GM11168 (cell line): ENCODE data around the gene DNAJC9.

ENCODE experiments used
- in situ Hi-C: fragments of 300-500 bp; cut with MboI; formaldehyde crosslinking; loops from one replicate; pipeline ENCODE4 v1.12.0; 2022; ENCODE audit warnings: low sequenced_read_pairs; ENCODE audit not compliant: unreplicated experiment

DNAJC9 gene

DNA sequence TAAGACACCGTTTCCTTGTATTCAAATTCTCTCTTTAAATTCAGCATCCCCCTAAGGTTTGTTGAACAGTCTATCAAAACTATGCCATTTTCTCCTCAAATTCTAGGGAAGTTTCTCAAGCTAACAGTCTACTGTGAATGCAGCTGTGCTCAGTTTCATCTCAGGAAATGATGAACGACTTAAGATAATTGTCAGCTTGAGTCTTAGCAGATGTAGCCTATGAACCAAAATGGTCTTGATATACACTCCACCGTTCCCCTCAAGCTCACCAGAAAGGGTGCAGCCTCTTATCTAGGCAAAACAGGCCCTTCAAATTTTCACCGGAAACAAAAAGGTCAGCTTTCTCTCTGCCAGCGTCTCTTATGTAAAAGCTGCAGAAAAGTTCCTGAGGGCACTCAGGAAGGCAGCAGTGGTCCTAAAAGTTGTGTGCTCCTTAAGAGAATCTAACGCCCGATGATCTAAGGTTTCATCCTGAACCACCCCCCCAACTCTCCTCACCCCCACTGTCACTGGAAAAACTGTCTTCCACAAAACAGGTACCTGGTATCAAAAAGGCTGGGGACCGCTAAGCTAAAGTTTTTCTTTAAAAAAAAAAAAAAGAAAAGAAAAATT, 2.1 kb downstream of the DNAJC9 start:
- in situ Hi-C loops, result no loop called here

DNA sequence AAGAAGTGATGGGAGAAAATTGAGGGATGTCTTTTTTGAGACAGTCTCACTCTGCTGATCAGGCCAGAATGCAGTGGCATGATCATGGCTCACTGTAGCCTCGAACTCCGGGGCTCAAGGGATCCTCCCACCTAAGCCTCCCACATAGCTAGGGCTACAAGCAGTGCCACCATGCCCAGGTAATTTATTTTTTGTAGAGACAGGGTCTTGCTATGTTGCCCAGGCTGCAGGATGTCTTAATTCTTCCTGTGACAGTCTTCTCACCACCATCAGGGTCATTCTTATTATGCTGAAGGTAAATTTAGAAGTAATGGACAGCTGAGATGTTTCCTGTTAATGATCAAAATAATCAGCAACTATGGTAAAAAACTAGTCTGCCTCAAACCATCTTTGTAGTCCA, 7.1 kb downstream of the DNAJC9 start:
- in situ Hi-C loops, result no loop called here

DNA sequence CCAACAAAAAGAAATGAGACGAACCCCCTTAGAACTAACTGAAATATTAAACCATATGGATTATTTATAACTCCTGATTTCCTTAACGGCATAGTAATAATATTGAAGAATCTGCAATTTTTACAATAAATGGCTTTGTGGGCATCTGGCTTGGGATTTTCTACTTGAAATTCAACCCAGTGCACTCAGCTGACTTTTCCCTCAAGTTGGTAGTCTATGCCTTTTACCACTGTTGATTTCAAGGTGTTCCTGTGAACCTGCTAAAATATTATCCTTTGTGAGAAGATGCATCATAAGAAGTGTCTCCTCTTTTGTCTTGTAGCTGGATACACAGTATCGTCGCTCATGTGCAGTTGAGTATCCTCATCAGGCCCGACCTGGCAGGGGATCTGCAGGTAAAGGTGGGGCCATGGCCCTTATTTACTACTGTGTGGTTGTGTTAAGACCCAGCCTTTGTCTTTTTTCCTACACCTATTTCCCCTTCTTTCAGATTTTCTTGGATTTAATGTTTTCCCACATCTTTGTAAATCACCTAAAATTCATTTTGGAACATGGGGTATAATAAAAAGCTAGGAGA, 8.0 kb downstream of the DNAJC9 start:
- in situ Hi-C loops, result no loop called here

DNA sequence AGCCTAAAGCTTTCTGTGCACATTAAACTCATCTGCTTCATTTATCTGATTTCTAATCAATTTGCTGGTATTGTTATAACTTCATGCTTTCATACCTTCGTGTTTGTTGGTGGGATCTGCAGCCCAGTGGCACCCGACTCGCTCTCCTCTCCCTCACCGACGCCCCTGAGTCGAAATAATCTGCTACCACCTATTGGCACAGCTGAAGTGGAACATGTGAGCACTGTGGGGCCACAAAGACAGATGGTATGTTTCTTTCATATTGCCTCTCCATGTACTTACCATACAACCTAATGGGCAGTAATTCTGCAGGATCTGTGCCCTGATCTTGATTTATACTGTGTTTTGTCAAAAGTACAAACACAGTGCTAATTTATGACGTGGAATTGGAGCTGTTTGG, 12.4 kb downstream of the DNAJC9 start:
- in situ Hi-C loops, result no loop called here

DNA sequence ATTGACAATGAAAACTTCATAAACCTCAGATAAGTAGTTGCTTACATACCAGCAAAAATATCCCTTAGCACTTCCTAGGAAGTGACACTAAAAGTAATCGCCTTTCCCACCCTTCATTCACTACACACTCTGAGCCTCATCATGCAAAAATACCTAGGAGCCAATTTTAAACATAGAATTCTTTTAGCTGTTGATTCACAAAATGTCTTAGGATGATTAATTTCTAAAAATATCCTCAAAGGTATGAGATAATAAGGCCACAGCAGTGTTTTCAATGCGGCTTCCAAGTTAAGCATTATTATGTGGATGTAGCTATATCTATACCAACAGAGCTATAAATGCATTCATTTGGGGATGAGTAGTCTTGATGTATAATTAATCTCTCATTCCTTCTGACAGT, 13.2 kb downstream of the DNAJC9 start:
- in situ Hi-C loops, result no loop called here

DNA sequence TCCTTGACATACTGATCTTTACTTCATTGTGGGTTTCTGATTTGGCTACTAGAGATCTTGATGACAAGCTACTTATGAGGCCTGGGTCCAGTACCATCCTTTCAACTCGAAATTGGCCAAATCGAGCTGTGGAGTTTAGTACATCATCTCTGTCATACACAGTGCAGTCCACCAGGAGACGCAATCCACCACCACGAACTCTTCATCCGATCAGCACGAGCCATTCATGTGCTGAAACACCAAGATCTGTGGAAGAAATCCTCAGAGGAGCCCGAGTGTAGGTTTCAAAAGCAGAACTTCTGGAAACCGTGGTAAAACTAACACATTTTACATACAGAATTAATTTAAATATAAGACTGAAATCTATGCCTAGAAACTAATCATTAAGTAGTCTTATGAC, 14.2 kb downstream of the DNAJC9 start:
- in situ Hi-C loops, result no loop called here

DNA sequence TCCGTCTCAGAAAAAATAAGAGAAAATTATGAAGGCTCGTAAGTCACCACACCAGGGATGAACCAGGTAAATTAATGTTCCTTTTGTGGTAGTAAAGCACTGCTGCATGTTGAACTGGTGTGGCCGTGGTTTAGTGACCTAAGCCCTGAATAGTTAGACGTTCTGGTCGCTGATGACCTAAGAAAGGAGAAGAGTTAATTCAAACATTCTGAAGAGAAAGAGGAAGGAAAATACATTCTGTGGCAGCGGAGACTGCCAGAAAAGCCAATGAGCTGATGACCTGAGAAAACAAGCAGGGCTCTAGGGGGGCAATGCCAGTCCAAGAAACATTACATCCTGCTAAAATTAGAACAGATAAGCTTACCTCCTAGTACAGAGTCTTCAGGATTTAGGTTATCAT, 17.5 kb downstream of the DNAJC9 start:
- in situ Hi-C loops, result no loop called here

DNA sequence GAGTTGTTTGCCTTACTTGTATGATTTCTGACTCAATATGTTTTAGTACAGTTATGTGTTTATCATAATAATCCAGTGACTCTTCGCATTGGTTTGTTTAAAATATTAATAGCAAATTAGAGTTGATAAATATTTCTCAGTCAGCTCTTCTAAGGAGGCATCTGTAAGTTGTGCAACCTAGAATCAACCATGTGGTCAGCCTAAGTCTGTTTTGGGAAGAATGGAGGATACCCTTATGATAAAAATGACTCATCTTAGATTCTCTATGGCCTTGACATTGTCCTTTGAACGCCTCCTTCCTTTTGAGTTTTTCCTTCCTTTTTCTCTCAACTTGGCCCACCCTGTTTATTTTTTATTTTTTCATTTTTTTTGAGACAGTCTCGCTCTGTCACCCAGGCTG, 18.8 kb downstream of the DNAJC9 start:
- in situ Hi-C loops, result no loop called here

DNA sequence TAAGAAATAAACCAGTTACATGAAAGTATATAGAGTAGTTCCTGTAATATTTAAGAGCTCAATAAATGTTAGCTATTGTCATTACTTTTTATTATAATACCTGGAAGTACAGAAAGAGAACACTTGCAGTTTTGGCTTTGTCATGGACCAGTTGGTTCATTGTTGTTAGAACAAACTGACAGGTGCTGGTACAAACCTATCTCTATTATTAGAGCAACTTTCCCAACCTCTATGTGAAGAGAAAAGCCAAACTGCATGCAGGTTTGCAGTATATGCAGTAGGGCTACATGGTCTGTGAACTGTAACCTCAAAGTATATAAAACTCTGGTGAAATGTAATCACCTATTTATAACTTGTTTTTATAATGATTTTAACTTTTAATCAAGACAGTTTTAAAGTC, 20.4 kb downstream of the DNAJC9 start:
- in situ Hi-C loops, result no loop called here

DNA sequence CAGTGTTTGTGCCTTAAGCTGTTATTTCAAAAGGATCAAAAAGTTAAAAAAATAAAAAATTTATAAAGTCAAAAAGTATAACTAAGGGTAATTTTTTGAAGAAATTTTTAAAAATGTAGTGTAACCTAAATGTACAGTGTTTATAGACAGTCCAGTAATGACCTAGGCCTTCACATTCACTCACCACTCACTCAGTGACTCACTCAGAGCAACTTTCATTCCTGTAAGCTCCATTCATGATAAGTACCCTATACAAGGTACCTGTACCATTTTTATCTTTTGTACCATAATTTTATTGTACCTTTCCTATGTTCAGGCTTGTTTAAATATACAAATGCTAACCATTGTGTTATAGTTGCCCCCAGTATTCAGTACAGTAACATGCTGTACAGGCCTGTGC, 21.5 kb downstream of the DNAJC9 start:
- in situ Hi-C loops, result no loop called here

DNA sequence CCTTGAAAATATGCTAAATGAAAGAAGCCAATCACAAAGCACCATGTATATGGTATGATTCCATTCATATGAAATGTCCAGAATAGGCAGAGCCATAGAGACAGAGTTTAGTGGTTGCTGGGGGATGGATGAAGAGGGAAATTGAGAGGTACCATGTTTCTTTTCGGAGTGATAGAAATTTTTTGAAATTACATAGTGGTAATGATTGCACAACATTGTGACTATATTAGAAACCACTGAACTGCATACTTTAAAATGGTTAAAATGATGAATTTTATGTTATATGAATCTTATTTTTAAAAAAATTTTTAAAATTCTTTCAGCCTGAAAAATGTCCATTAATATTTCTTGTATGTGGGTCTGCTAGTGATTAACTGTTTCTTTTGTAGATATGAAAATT, 26.1 kb downstream of the DNAJC9 start:
- in situ Hi-C loops, result no loop called here

DNA sequence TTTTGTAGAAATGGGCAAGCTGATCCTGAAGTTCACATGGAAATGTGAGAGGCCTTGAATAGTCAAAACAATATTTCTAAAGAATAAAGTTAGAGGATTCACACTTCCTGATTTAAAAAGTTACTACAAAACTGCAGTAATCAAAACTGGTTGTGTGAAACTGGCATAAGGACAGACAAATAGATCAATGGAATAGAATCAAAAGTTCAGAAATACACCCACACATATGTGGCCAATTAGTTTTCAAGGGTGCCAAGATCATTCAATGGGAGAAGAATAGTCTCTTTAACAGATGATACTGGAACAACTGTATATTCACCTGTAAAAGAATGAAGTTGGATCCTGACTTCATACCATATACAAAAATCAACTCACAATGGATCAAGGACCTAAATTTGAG, 27.7 kb downstream of the DNAJC9 start:
- in situ Hi-C loops, result no loop called here

DNA sequence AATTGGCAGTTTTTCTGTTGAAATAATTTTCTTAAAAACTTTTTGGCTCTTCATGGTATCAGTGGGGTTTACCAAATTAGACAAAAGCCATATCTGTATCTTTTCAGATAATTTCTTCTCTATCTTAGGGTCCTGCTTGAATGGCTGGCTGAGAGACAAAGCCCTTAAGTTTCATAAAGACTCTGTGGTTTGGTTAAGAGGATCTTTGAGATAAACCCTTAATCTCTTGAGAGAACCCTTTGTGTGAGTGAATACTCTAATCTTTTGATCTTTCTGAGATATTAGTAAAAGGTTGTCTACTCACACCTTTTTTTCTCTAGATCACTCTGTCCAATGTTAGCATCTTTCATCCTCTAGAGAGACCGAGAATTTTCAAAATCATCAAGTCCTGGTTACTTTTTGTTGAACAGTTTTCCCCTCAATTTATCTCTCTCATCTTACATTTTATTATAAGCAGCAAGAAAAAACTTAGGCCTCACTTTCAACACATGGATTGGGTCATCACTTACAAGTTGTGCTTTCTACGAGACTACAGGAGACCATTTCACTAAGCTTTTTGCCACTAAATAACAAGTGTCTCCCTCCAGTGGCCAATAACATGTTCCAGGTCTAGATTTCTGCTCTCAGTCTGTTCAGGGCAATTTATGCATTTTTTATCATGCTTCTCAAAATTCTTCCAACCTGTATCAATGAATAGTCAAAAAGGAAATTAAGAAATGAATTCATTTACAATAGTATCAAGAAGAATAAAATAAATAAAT, 28.4 kb downstream of the DNAJC9 start:
- in situ Hi-C loops, result no loop called here

DNA sequence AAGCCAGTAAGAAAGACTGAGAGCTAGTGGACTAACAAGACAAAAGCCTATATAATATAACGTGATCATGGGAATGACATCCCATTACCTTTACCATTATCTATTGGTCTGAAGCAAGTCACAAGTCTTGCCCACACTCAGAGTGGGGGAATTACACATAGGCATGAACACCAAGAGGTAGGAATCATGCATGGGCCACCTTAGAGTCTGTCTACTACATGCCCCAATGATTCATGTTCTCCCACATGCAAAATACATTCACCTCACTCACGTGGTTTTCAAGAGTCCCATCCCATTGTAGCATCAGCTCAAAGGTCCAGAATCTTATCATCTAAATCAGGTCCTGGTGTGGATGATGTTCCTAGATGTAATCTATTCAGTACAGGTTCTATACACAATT, 29.4 kb downstream of the DNAJC9 start:
- in situ Hi-C loops, result no loop called here

DNA sequence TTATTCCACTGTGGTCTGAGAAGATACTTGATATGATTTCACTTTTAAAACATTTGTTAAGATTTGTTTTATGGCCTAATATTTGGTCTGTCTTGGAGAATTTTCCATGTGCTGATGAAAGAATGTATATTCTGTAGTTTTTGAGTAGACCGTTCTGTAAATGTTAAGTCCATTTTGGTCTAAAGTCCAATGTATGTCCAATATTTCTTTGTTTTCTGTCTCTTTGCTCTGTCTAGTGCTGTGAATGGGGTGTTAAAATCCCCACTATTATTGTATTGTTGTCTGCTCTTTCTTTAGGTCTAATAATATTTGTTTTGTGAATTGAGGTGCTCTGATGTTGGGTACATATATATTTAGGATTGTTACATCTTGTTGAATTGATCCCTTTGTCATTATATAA, 31.3 kb downstream of the DNAJC9 start:
- in situ Hi-C loops, result no loop called here

DNA sequence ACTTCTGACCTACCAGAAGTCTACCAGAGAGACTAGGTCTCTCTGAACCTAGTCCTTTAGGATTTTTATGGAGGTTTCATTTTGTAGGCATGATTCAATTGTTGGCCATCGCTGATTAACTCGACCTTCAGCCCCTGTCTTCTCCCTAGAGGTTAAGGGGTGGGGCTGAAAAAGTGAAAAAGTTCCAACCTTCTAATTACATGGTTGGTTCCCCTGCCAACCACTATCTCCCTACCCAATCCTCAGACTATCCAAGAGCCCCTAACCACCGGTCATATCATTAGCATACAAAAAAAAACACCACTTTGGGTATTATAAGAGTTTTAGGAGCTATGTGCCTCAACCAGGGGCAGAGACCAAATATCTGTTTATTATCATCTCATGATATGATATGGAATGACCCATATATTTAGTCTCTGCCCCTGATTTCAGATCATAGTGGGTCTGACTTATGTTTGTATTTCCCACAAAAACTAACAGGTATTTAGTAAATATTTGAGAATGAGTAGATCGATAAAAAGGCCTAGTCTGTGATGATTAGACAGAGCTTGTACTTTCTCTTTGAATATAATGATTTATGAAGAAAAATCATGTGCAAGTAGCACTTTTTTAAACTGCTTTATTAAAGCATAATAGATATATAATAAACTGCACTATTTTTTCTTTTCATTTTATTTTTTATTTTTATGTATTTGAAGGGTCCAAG, 35.8 kb downstream of the DNAJC9 start:
- in situ Hi-C loops, result no loop called here

DNA sequence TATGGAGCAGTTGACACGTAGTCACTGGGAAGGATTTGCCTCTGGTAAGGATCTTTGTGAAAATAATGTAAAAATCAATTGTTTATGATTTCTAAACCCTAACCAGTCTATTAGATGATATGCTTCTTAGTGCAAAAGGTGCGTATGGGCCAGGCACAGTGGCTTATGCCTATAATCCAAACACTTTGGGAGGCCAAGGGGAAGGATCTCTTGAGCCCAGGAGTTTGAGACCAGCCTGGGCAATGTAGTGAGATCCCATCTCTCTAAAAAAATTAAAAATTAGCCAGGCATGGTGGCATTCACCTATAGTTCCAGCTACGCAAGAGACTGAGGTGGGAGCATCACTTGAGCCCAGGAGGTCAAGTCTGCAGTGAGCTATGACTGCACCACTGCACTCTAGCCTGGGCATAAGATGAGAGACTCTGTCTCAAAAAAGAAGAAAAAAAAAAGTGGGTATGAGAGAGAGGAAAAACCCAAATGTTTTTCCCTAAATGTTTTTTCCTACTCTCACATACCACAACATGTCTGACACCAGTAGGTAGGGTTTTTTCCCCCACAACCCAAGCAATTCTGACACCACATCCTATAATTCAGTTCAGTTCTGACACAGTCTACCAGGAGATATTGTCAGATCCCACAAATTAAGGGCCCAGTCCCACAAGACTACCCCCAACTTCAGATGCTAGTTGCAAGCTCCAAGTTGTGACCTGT, 36.5 kb downstream of the DNAJC9 start:
- in situ Hi-C loops, result no loop called here

DNA sequence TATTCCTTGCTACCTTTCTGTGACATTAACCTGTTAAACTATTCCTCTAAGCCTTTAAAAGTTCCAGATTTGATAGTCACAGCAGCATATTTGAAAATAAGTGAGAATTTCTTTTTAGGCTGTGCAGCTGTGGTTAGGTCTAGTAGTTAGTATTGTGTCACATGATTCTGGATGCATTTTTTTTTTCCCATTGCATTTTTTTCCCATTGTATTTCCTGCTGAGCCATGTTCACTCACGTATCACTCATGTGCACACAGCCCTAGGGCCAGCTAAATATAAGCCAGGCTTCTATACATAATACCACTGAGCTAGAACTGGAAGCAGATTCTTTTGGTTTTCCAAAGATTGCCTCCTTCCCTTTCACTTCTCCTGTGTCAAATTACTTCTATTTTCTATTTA, 37.4 kb downstream of the DNAJC9 start:
- in situ Hi-C loops, result no loop called here

DNA sequence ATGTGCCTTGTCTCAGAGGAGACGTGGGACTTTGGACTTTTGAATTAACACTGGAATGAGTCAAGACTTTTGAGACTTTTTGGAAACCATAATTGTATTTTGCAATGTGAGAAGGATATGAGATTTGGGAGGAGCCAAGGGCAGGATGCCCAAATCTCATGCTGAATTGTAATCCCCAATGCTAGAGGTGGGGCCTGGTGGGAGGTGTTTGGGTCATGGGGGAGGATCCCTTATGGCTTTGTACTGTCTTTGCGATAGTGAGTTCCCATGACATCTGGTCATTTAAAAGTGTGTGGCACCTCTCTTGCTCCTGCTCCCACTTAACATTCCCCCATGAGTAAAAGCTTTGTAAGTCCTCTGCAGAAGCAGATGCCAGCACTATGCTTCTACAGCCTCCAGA, 39.2 kb downstream of the DNAJC9 start:
- in situ Hi-C loops, result no loop called here

DNA sequence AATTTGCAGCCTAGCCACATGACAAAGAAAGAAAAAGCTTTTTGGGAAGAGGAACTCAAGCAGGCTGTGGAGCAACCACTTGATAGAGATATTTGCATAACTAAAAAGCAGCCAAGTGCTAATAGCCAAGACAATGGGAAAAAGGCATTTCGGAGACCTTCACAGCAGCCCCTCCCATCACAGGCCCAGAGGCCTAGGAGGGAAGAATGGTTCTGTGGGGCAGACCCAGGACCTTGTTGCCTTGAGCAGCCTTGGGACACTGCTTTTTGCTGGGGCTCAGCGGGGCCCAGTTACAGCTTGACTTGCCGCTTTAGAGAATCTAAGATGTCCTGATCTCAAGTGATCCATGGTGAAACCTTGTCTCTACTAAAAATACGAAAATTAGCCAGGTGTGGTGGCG, 40.7 kb downstream of the DNAJC9 start:
- in situ Hi-C loops, result no loop called here

DNA sequence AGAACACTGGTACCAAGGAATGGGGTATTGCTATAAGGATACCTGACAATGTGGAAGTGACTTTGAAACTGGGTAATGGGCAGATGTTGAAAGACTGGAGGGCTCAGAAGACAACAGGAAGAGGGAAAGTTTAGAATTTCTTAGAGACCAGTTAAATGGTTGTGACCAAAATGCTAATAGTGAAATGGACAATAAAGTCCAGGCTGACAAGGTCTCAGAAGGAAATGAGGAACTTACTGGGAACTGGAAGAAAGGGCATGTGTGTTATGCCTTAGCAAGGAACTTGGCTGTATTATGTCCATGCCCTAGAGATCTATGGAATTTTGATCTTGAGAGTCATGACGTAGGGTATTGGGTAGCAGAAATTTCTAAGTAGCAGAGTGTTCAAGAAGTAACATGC, 41.2 kb downstream of the DNAJC9 start:
- in situ Hi-C loops, result no loop called here
